HepG2 (cell line): ENCODE data around the gene PTPMT1.

Experiments
- BCLAF1 ChIP-seq: fragments of 450-650 bp; IDR thresholded peaks from 2 replicates; pipeline ENCODE4 v1.6.1; 2017; ENCODE audit warnings: mild to moderate bottlenecking
- CTCF ChIP-seq: sonication (generic); formaldehyde crosslinking; IDR thresholded peaks from 2 replicates; pipeline ENCODE4 v1.5.0; 2020; ENCODE audit warnings: mild to moderate bottlenecking, missing genetic modification reagents, moderate library complexity
- HNF4G ChIP-seq, 2 experiments: sonication (generic) in 1 of 2; formaldehyde crosslinking in 1 of 2; IDR thresholded peaks; 2 replicates each; pipeline versions ENCODE4 v1.4.0 to v1.6.1; 2011 to 2020; ENCODE audit warnings: borderline replicate concordance in 2 of 2, low read depth in 2 of 2, mild to moderate bottlenecking in 2 of 2, low read length in 1 of 2, missing genetic modification reagents in 1 of 2, moderate library complexity in 1 of 2
- KLF13 ChIP-seq: sonication (generic); formaldehyde crosslinking; IDR thresholded peaks from 2 replicates; pipeline ENCODE4 v1.4.0; 2020; ENCODE audit warnings: mild to moderate bottlenecking, missing genetic modification reagents
- POLR2A ChIP-seq, 2 experiments: IDR thresholded peaks; 2 replicates each; pipeline ENCODE4 v1.6.1; 2011; ENCODE audit warnings: low read depth in 2 of 2, low read length in 2 of 2, mild to moderate bottlenecking in 1 of 2, moderate library complexity in 1 of 2; ENCODE audit not compliant: insufficient read depth in 1 of 2
- ZMAT3 ChIP-seq: sonication (generic); formaldehyde crosslinking; conservative IDR thresholded peaks from 2 replicates; pipeline ENCODE4 v1.7.0; 2021; ENCODE audit warnings: missing genetic modification reagents
- ZNF746 ChIP-seq: sonication (generic); formaldehyde crosslinking; IDR thresholded peaks from 2 replicates; pipeline ENCODE4 v1.8.0; 2022; ENCODE audit warnings: mild to moderate bottlenecking, missing genetic modification reagents

GRCh38 chr11:47571357-47571729, 5.9 kb downstream of the PTPMT1 start:
- TF ChIP-seq POLR2A (IDR thresholded peaks at IDR 0.05; ENCODE audit: insufficient read depth in 1 of 2, low read depth in 2 of 2, low read length in 2 of 2) (no peak), ZMAT3 (CRISPR knock-in tag) (no peak), ZNF746 (no peak), KLF13 (CRISPR knock-in tag) (no peak), BCLAF1 (no peak), CTCF (CRISPR knock-in tag) (no peak), HNF4G (IDR thresholded peaks at IDR 0.05; ENCODE audit: borderline replicate concordance, low read depth, low read length) (no peak), HNF4G (CRISPR knock-in tag; IDR thresholded peaks at IDR 0.05; ENCODE audit: borderline replicate concordance, low read depth) (no peak)
